Kidney (tissue), 14 donors: ENCODE measurements around the gene CD8A. TPM values are rescaled to one million over a fixed set of nuclear protein-coding genes. Genes with fewer than 3 reads are reported as not detected.
A peak's percentile ranks its signal among the peaks of the same experiment; 100 is the strongest.

Experiments
- DNase-seq, 5 donors: peaks; one replicate each; pipeline ENCODE4 v3.0.0-alpha.2; 2013 to 2020
- FAIRE-seq: peaks from 2 replicates; lab custom pipeline; 2012; peaks lifted over from hg19 to GRCh38; lab: Jason Lieb, UNC
- H3K27ac ChIP-seq, 2 donors: one replicate each; pipeline ENCODE4 v1.7.0; 2013; ENCODE audit warnings: low read depth in 2 of 2, low read length in 2 of 2, inconsistent platforms in 1 of 2
- H3K27me3 ChIP-seq: one replicate; pipeline ENCODE4 v1.7.1; 2013; ENCODE audit warnings: low read length, inconsistent platforms; ENCODE audit not compliant: control insufficient read depth, insufficient read depth
- H3K36me3 ChIP-seq, 3 donors: one replicate each; pipeline versions ENCODE4 v1.7.0 to v1.7.1; 2013; ENCODE audit warnings: low read length in 3 of 3, control low read depth in 1 of 3, inconsistent platforms in 1 of 3; ENCODE audit not compliant: insufficient read depth in 3 of 3, control insufficient read depth in 2 of 3
- H3K4me1 ChIP-seq, 3 donors: one replicate each; pipeline versions ENCODE4 v1.7.0 to v1.7.1; 2013; ENCODE audit warnings: low read length in 3 of 3, inconsistent platforms in 1 of 3, low read depth in 1 of 3; ENCODE audit not compliant: control insufficient read depth in 2 of 3, insufficient read depth in 2 of 3
- H3K4me3 ChIP-seq, 3 donors: one replicate each; pipeline versions ENCODE4 v1.7.0 to v1.8.1; 2013; ENCODE audit warnings: low read length in 3 of 3, control low read depth in 1 of 3, inconsistent platforms in 1 of 3
- H3K9ac ChIP-seq, 3 donors: one replicate each; pipeline versions ENCODE4 v1.7.0 to v1.7.1; 2013; ENCODE audit warnings: low read length in 3 of 3, control low read depth in 1 of 3, inconsistent platforms in 1 of 3
- H3K9me3 ChIP-seq, 3 donors: one replicate each; pipeline versions ENCODE4 v1.7.0 to v1.7.1; 2013; ENCODE audit warnings: low read length in 3 of 3, control low read depth in 1 of 3, inconsistent platforms in 1 of 3; ENCODE audit not compliant: control insufficient read depth in 2 of 3, insufficient read depth in 1 of 3
- intact Hi-C: fragments of 100-400 bp; cut with DNase I; formaldehyde crosslinking; loops from one replicate; pipeline ENCODE4 v1.11.1; 2022
- polyA plus RNA-seq: library from polyadenylated mRNA; stranded (reverse); fragments of 350-450 nt; fragmentation: Illumina TruSeq; extraction: RNeasy Lipid Tissue Mini Kit (QIAGEN cat#74804); gene quantifications from one replicate; pipeline ENCODE4 v1.2.3, GENCODE V29; 2014; ENCODE audit warnings: low read depth, low replicate concordance; ENCODE audit not compliant: insufficient read depth
- total RNA-seq: library from RNA; stranded (reverse); fragmentation: NEBNext Ultra II Directional; extraction: Animal tissue kit (Norgen Biotek cat#: 25700); gene quantifications from one replicate; pipeline ENCODE4 v1.2.1, GENCODE V29; 2021
- TF ChIP-seq, protein P1 (sequence below): IDR thresholded peaks from 3 replicates; pipeline ENCODE4 v1.5.1; 2012; ENCODE audit warnings: mild to moderate bottlenecking, moderate library complexity, borderline replicate concordance; ENCODE audit not compliant: insufficient read depth; ENCODE audit errors: extremely low read depth
- donor health status: control.
- donor health status: control.
- donor health status: control.
- donor health status: control.
- donor health status: control.
- donor health status: DM: yes; HTN: yes; CAD: no.
- donor health status: Normal renal cell carcinoma (clear cell type).

CD8A gene
- total and polyA plus RNA-seq, 2 donors from 2014 or later: 0.65 to 5.9 TPM

DNA sequence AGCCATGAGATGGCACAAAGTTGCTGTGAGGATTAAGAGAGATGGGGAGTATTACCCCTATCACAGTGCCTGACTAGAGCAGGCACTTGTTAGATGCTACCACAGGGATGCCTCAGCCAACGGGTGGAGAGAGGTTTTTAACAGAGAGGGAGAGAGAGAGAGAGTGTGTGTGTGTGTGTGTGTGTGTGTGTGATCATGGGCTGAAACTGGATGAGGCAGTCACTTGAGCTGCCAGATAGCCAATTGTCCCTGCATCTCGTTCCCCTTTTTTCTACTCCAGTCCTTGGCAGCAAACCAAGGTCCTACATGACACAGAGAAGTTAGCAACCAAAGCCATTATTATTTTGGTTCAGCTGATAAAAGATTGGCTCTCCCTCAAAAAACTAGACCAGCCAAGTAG, 3.0 kb downstream of the CD8A start:
- TF ChIP-seq, protein P1, sequence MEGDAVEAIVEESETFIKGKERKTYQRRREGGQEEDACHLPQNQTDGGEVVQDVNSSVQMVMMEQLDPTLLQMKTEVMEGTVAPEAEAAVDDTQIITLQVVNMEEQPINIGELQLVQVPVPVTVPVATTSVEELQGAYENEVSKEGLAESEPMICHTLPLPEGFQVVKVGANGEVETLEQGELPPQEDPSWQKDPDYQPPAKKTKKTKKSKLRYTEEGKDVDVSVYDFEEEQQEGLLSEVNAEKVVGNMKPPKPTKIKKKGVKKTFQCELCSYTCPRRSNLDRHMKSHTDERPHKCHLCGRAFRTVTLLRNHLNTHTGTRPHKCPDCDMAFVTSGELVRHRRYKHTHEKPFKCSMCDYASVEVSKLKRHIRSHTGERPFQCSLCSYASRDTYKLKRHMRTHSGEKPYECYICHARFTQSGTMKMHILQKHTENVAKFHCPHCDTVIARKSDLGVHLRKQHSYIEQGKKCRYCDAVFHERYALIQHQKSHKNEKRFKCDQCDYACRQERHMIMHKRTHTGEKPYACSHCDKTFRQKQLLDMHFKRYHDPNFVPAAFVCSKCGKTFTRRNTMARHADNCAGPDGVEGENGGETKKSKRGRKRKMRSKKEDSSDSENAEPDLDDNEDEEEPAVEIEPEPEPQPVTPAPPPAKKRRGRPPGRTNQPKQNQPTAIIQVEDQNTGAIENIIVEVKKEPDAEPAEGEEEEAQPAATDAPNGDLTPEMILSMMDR: no peak
- intact Hi-C loops: no loop called here
- Histone ChIP-seq H3K36me3 (no peaks in the 10 kb centered on the region), H3K9me3 (no peaks in the 10 kb centered on the region), H3K4me3 (no peak overlapping the region), H3K27ac (no peak overlapping the region), H3K9ac (no peak overlapping the region), H3K27me3 (peaks cover 27% of the 10 kb centered on the region), H3K4me1 (peaks cover 0 to 5% (median 0%) of the 10 kb centered on the region in 3 donors)
- FAIRE-seq: no peak
- DNase-seq: peak in 1 of 5 donors; percentile 20

DNA sequence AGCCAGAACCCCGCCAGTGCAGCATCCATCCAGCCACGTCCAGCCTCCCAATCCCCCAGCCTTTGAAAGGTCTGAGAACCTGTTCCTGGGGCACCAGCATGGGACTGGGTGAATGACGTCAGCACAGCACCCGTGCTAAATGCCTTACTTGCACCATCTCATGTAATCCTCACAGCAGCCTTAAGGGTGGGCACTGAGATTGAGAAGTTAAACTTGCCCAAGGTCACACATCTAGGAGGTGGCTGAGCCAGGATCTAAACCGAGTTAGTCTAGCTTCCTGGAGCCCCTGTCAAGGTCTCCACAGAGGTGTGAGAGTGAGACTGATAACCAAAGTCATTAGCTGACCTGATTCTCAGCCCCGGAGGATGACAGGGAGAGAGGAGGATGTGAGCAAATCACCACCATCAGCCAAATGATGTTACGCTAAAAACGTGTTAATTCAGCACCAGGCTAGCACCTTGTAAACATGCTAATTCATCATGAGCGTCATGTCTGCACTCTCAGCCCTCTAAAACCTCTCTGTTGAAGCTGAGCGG, 4.6 kb downstream of the CD8A start:
- no peak for FAIRE-seq
- H3K27ac ChIP-seq: no peak overlapping the region

DNA sequence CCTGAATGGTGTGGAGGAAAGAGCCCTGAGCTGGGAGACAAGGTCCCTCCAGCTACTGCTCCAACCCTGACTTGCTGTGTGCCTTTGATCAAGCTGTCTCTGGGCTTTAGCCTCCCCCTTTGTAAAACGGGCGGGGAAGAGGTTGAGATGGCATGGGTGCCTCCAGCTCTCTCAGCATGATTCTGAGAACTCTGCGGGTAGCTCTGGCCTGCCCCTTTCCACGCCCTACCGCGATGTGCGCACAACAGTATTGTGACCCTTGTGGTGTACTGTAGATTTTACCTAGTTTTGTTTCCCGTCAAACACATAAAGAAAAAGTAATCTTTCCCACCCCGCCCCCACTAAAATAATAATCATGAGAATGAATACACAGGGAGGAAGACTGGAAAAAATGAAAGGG, 5.3 kb downstream of the CD8A start:
- Histone ChIP-seq H3K27ac (no peak overlapping the region), H3K4me3 (no peak overlapping the region), H3K4me1 (peaks cover 0 to 5% (median 0%) of the 10 kb centered on the region in 3 donors), H3K9me3 (no peaks in the 10 kb centered on the region), H3K27me3 (peaks cover 10% of the 10 kb centered on the region), H3K36me3 (no peaks in the 10 kb centered on the region), H3K9ac (no peak overlapping the region)
- intact Hi-C loops: no loop called here
- no peak for DNase-seq
- no peak for FAIRE-seq
- TF ChIP-seq, protein P1: no peak

More for the DNA sequence above, 4.6 kb downstream of the CD8A start:
- Histone ChIP-seq H3K27me3 (peaks cover 13% of the 10 kb centered on the region), H3K4me3 (no peak overlapping the region), H3K36me3 (no peaks in the 10 kb centered on the region), H3K9me3 (no peaks in the 10 kb centered on the region), H3K4me1 (peaks cover 0 to 5% (median 0%) of the 10 kb centered on the region in 3 donors), H3K9ac (no peak overlapping the region)
- intact Hi-C loops: no loop called here
- DNase-seq: no peak
- TF ChIP-seq, protein P1: no peak
